Vagina (tissue), 2 donors: ENCODE measurements around the gene TEX48.

Source experiments
- POLR2A ChIP-seq, 2 donors: fragments of 450-650 bp; IDR thresholded peaks; one replicate each; pipeline ENCODE4 v1.6.1; 2017; ENCODE audit warnings: antibody characterized with exemption in 2 of 2, mild to moderate bottlenecking in 2 of 2, moderate library complexity in 2 of 2
- TF ChIP-seq, protein P1 (sequence below), 3 experiments: fragments of 450-650 bp in 2 of 3; fragments of 200-600 bp in 1 of 3; sonication (generic) in 1 of 3; IDR thresholded peaks; one replicate each; pipeline ENCODE4 v1.5.1; 2017 to 2019; ENCODE audit warnings: antibody characterized with exemption in 3 of 3, mild to moderate bottlenecking in 2 of 3, moderate library complexity in 2 of 3

DNA sequence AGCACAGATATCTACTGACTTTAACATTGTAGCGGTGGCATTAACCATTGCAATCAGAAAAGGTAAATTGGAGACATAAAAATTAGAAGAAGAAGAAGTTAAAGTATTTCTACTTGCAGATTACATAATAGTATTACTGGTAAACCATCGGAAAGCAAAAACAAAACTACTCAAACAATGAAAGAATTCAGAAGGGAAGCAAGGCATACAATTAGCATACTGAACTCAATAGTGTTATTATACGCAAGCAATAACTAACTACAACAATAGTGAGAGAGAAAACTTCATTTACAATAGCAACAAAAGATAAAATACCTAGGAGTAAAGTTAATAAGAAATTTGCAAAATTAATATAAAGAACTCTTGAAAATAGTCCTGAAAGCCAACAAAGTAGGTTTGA, 17.8 kb downstream of the TEX48 start:
- TF ChIP-seq, protein P1, sequence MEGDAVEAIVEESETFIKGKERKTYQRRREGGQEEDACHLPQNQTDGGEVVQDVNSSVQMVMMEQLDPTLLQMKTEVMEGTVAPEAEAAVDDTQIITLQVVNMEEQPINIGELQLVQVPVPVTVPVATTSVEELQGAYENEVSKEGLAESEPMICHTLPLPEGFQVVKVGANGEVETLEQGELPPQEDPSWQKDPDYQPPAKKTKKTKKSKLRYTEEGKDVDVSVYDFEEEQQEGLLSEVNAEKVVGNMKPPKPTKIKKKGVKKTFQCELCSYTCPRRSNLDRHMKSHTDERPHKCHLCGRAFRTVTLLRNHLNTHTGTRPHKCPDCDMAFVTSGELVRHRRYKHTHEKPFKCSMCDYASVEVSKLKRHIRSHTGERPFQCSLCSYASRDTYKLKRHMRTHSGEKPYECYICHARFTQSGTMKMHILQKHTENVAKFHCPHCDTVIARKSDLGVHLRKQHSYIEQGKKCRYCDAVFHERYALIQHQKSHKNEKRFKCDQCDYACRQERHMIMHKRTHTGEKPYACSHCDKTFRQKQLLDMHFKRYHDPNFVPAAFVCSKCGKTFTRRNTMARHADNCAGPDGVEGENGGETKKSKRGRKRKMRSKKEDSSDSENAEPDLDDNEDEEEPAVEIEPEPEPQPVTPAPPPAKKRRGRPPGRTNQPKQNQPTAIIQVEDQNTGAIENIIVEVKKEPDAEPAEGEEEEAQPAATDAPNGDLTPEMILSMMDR (IDR thresholded peaks at IDR 0.05) = no peak
- no peak for TF ChIP-seq POLR2A (IDR thresholded peaks at IDR 0.05)
